ENCODE measurements around the gene ZBTB7C. TPM values are rescaled to one million over a fixed set of nuclear protein-coding genes. Genes with fewer than 3 reads are reported as not detected.

The ZBTB7C gene
- total and polyA plus RNA-seq, 2 of the 4 experiments (the other 2 are of a cell fraction), result not detected

Small RNA genes lying within 50 kb of the gene (microRNA-seq; reads per million reads assigned to microRNA genes)
- not detected for gene RNU6-708P (ENCODE audit: insufficient read depth, insufficient read length)

Small RNA genes lying within 50 kb of the gene (small RNA-seq; reads per million reads assigned to genes)
- 0 to 2.4 (median 0) reads per million in 5 experiments for gene RNU6-708P

Other genes starting within 250 kb of the ZBTB7C start
- 25.1 and 27.5 TPM in 2 replicates for gene CTIF, start 129.6 kb upstream of the ZBTB7C start, total RNA-seq (2012; rRNA removed)
- 57.0 and 58.4 TPM in 2 replicates for gene CTIF, start 129.6 kb upstream of the ZBTB7C start, polyA plus RNA-seq (2012; rRNA removed)